Measurements from ENCODE around the gene PCDH8. TPM values are rescaled to one million over a fixed set of nuclear protein-coding genes. Genes with fewer than 3 reads are reported as not detected.

Gene PCDH8
- polyA plus RNA-seq, 2 donors, result not detected

DNA sequence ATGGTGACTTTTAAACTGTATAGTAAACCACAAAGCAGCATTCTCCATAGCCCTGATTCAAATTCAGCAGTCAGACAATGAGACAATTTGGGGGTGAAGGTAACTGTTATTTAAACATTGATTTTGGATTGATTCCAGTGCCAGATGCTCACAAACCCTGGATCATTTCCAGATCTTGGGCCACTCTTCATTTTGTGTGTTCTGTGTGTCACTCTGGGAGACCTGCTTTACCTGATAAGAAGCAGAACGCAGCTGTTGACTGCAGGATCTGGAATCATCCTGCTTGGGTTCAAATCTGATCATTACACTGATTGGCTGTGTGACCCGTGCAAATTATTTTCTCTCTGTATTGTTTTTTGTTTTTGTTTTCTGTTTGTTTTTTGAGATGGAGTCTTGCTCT lies 4.0 kb upstream of the PCDH8 start:
- Histone ChIP-seq H3K36me3 (ENCODE audit: control insufficient read depth in 2 of 2, insufficient read depth in 2 of 2, low read length in 1 of 2) (no peaks in the 10 kb centered on the region), H3K9me3 (ENCODE audit: control insufficient read depth in 2 of 2, insufficient read depth in 1 of 2, low read depth in 1 of 2, low read length in 1 of 2) (peaks cover 0 to 13% of the 10 kb centered on the region in 2 donors), H3K27ac (ENCODE audit: low read depth in 2 of 2, low read length in 1 of 2) (no peak overlapping the region), H3K4me1 (ENCODE audit: control insufficient read depth in 2 of 2, insufficient read depth in 2 of 2, low read length in 1 of 2) (peaks cover 0 to 10% of the 10 kb centered on the region in 2 donors), H3K4me3 (ENCODE audit: low read depth in 1 of 2, low read length in 2 of 2) (no peak overlapping the region), H3K27me3 (ENCODE audit: control insufficient read depth in 1 of 2, insufficient read depth in 2 of 2, low read length in 2 of 2) (peaks cover 9 to 26% of the 10 kb centered on the region in 2 donors)
- 58 to 75% methylated on average over 2 of the region's 2 CpGs for WGBS, 2 donors

DNA sequence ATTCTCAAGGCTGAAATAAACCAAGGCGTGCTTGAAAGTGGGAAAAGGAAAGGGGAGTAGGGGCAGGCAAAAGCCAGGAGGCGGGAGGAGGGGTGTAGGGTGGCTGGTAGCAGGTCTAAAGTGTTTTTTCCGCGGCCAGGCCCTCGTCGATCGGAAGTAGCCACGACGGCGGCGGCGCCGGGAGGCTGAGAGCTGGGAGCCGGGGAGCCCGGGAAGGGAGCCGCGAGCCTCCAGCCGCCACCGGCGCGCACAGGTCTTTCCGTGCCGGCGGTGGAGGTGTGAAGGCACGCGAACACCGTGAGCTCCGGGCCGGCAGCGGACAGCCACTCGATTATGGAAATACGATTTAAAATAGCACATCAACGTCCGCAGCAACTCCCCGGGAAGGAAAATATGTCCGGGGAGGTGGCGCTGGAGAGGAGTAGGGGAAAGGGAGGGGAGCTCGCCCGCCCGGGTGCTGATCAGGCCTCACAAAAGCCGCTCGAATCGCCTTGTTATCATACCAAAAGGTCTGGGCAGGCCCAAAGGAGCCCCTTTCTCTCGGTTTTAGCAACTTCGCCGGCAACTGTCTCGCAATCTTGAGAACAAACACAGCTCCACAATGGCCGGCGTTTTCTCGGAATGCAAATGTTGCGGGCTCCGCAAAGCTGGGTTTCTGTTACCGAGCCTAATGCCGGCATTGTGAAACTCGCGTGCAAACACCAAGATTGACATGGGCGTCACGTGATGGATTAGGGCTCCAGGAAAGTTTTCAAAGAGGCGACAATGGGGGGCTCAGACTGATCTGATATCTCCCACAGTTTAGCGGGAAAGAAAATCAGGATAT lies 2.9 kb upstream of the PCDH8 start:
- 1 to 2% methylated on average over 60 of the region's 60 CpGs for WGBS, 2 donors
- H3K27ac ChIP-seq (ENCODE audit: low read depth in 2 of 2, low read length in 1 of 2), result peak overlapping the region; percentile 13 to 44

DNA sequence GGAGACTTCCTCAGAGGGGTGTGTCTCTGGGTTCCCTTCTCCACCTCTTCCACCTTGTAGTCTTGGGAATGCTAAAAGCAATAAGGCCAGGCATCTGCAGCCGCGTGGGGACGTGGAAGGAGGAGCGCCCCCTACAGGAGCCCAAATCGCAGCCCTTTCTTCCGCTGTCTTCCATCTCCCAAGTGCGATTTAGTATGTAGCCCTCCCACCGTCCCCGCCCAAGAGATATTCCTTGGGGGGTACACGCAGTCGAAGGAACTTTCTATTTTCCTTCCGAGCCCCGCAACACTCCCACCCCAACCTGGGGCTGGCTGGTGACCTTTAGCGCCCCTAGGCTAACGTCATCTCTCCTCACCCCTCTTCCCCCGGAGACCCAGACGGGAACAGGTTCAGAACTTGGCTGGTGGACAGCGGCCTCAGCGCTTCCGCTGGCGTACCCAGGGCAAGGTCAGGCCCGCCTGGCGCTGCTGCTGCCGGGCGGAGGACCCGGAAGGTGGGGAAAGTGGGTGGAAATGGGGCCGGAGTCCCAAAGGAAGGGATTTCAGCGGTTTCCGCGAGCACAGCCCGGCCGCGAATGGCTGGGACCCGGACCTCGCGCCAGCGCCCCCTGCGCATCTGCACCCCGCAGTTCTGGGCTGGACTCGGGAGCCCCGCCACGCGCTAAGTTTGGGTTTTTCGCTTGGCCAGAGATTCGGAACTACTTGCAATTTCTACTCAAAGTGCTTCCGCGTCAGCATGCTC lies 2.1 kb upstream of the PCDH8 start:
- H3K4me1 ChIP-seq (ENCODE audit: control insufficient read depth in 2 of 2, insufficient read depth in 2 of 2, low read length in 1 of 2), result peaks cover 4 to 22% of the 10 kb centered on the region in 2 donors
- H3K27ac ChIP-seq (ENCODE audit: low read depth in 2 of 2, low read length in 1 of 2), result peak overlapping the region in 1 of 2 donors; percentile 13
- WGBS, 2 donors, result 1 to 2% methylated on average over 47 of the region's 47 CpGs
- H3K9me3 ChIP-seq (ENCODE audit: control insufficient read depth in 2 of 2, insufficient read depth in 1 of 2, low read depth in 1 of 2, low read length in 1 of 2), result peaks cover 0 to 28% of the 10 kb centered on the region in 2 donors
- no peaks in the 10 kb centered on the region for H3K36me3 ChIP-seq (ENCODE audit: control insufficient read depth in 2 of 2, insufficient read depth in 2 of 2, low read length in 1 of 2)
- peaks cover 12 to 38% of the 10 kb centered on the region in 2 donors for H3K27me3 ChIP-seq (ENCODE audit: control insufficient read depth in 1 of 2, insufficient read depth in 2 of 2, low read length in 2 of 2)
- H3K4me3 ChIP-seq (ENCODE audit: low read depth in 1 of 2, low read length in 2 of 2), result peak overlapping the region; percentile 62 to 77

More for the DNA sequence above, 2.9 kb upstream of the PCDH8 start:
- H3K27me3 ChIP-seq (ENCODE audit: control insufficient read depth in 1 of 2, insufficient read depth in 2 of 2, low read length in 2 of 2), result peaks cover 9 to 37% of the 10 kb centered on the region in 2 donors
- H3K36me3 ChIP-seq (ENCODE audit: control insufficient read depth in 2 of 2, insufficient read depth in 2 of 2, low read length in 1 of 2), result no peaks in the 10 kb centered on the region
- H3K9me3 ChIP-seq (ENCODE audit: control insufficient read depth in 2 of 2, insufficient read depth in 1 of 2, low read depth in 1 of 2, low read length in 1 of 2), result peaks cover 0 to 24% of the 10 kb centered on the region in 2 donors
- peak overlapping the region; percentile 62 to 77 for H3K4me3 ChIP-seq (ENCODE audit: low read depth in 1 of 2, low read length in 2 of 2)
- H3K4me1 ChIP-seq (ENCODE audit: control insufficient read depth in 2 of 2, insufficient read depth in 2 of 2, low read length in 1 of 2), result peaks cover 4 to 18% of the 10 kb centered on the region in 2 donors

DNA sequence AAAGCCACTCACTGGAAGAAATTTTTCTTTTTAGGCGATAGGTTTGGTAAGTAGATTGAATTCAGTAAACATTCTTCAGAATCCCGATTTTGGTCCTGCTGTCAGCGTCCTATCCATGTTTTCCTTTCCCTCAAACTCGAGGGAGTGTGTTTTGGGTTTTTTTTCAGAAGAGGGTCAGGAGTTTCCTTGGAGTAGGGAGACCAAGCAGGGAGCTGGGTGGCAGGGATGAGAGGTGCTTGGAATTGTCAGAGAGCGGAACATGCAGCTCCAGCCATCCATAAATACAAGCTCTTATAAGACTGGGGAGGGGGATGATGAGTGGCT lies 1.6 kb upstream of the PCDH8 start:
- Histone ChIP-seq H3K4me1 (ENCODE audit: control insufficient read depth in 2 of 2, insufficient read depth in 2 of 2, low read length in 1 of 2) (peaks cover 4 to 22% of the 10 kb centered on the region in 2 donors), H3K9me3 (ENCODE audit: control insufficient read depth in 2 of 2, insufficient read depth in 1 of 2, low read depth in 1 of 2, low read length in 1 of 2) (peaks cover 0 to 28% of the 10 kb centered on the region in 2 donors), H3K36me3 (ENCODE audit: control insufficient read depth in 2 of 2, insufficient read depth in 2 of 2, low read length in 1 of 2) (no peaks in the 10 kb centered on the region), H3K27me3 (ENCODE audit: control insufficient read depth in 1 of 2, insufficient read depth in 2 of 2, low read length in 2 of 2) (peaks cover 14 to 38% of the 10 kb centered on the region in 2 donors), H3K27ac (ENCODE audit: low read depth in 2 of 2, low read length in 1 of 2) (no peak overlapping the region), H3K4me3 (ENCODE audit: low read depth in 1 of 2, low read length in 2 of 2) (no peak overlapping the region)
- WGBS, 2 donors, result 4 to 9% methylated on average over 5 of the region's 5 CpGs

DNA sequence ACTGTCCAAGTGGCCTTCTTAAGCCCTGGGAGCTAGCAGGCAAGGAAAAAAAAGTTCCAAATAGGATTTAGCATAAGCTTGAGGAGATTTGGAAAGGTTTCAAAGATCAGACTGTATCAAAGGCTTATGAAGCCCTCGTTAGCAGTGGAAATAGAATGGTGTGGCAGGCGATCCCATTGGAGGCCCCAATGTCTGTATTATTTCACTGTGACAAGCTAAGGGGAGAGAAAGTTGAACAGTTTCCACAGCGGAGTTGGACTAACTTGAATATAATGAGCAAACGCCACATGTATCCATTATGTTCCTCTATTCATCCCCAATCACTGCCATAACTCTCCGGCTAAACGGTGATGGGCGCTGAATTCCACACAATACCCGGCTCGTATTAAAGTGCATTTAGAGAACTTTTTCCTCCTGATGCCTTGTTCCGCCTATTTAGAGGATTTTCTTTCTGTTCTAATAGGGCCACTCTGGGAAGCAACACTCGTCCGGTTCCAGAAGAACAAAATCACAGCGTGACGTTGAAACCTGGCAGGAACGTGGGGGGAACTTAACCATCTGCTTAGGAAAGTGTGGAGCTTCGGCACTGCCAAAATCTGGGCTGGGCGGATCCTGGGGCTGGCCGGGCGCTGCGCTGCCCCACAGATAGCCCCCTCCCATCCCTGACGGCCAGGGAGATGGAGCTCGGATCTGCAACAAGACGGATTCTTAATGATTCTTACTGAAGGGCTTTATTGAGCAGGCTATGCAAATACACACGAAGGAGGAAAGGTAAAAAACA lies 1.0 kb upstream of the PCDH8 start:
- Histone ChIP-seq H3K9me3 (ENCODE audit: control insufficient read depth in 2 of 2, insufficient read depth in 1 of 2, low read depth in 1 of 2, low read length in 1 of 2) (peaks cover 0 to 28% of the 10 kb centered on the region in 2 donors), H3K36me3 (ENCODE audit: control insufficient read depth in 2 of 2, insufficient read depth in 2 of 2, low read length in 1 of 2) (no peaks in the 10 kb centered on the region), H3K4me1 (ENCODE audit: control insufficient read depth in 2 of 2, insufficient read depth in 2 of 2, low read length in 1 of 2) (peaks cover 4 to 22% of the 10 kb centered on the region in 2 donors), H3K4me3 (ENCODE audit: low read depth in 1 of 2, low read length in 2 of 2) (no peak overlapping the region), H3K27me3 (ENCODE audit: control insufficient read depth in 1 of 2, insufficient read depth in 2 of 2, low read length in 2 of 2) (peaks cover 20 to 38% of the 10 kb centered on the region in 2 donors), H3K27ac (ENCODE audit: low read depth in 2 of 2, low read length in 1 of 2) (no peak overlapping the region)
- WGBS, 2 donors, result 8 to 9% methylated on average over 24 of the region's 24 CpGs

DNA sequence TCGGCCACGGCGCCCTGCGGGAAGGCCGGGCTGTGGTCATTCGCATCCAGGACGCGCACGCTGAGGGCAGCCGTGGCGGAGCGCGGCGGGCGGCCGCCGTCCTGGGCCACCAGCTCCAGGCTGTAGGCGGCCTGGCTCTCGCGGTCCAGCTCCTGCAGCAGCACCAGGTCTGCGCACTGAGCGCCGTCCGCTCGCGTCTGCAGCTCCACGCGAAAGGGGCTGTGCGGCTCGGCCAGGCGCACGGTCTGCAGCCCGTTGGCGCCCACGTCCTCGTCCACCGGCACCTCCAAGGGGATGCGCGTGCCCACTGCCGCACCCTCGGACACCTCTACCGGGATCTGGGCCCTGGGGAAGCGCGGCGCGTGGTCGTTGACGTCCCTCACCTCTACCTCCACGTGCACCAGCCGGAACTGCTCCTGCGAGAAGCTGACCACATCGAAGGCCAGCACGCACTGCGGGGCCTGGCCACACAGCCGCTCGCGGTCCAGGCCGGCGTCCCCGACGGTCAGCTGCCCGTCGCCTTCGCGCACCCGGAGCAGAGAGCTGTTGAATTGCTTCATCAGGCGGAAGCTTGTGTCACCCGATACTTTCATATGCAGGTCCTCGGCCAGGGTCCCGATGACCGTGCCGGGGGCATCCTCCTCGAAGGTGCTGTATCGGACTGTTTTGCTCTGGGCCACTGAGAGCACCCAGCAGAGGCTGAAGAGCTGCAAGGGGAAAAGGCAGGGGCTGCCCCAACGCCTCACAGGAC lies 583 bp downstream of the PCDH8 start:
- Histone ChIP-seq H3K4me3 (ENCODE audit: low read depth in 1 of 2, low read length in 2 of 2) (peak overlapping the region in 1 of 2 donors; percentile 10), H3K27ac (ENCODE audit: low read depth in 2 of 2, low read length in 1 of 2) (no peak overlapping the region), H3K27me3 (ENCODE audit: control insufficient read depth in 1 of 2, insufficient read depth in 2 of 2, low read length in 2 of 2) (peaks cover 21 to 38% of the 10 kb centered on the region in 2 donors), H3K36me3 (ENCODE audit: control insufficient read depth in 2 of 2, insufficient read depth in 2 of 2, low read length in 1 of 2) (no peaks in the 10 kb centered on the region), H3K9me3 (ENCODE audit: control insufficient read depth in 2 of 2, insufficient read depth in 1 of 2, low read depth in 1 of 2, low read length in 1 of 2) (peaks cover 0 to 28% of the 10 kb centered on the region in 2 donors), H3K4me1 (ENCODE audit: control insufficient read depth in 2 of 2, insufficient read depth in 2 of 2, low read length in 1 of 2) (peaks cover 4 to 22% of the 10 kb centered on the region in 2 donors)
- 19 to 22% methylated on average over 57 to 75 of the region's 75 CpGs for WGBS, 2 donors

DNA sequence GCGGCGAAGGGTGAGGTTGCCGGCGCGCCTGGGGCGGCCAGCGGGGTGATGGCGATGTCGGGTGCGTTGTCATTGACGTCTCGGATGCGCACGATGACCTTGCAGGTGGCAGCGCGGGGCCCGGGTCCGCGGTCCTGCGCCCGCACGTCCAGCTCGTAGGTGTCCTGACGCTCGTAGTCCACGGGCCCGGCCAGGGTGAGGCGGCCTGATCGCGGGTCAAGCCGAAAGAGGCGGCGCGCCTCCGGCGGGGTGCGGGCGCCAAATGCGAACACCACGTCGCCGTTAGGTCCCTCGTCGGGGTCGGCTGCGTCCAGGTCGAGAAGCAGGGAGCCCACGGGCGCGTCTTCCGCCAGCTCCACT lies 1.1 kb downstream of the PCDH8 start:
- peaks cover 4 to 22% of the 10 kb centered on the region in 2 donors for H3K4me1 ChIP-seq (ENCODE audit: control insufficient read depth in 2 of 2, insufficient read depth in 2 of 2, low read length in 1 of 2)
- peaks cover 21 to 38% of the 10 kb centered on the region in 2 donors for H3K27me3 ChIP-seq (ENCODE audit: control insufficient read depth in 1 of 2, insufficient read depth in 2 of 2, low read length in 2 of 2)
- peaks cover 0 to 28% of the 10 kb centered on the region in 2 donors for H3K9me3 ChIP-seq (ENCODE audit: control insufficient read depth in 2 of 2, insufficient read depth in 1 of 2, low read depth in 1 of 2, low read length in 1 of 2)
- no peak overlapping the region for H3K27ac ChIP-seq (ENCODE audit: low read depth in 2 of 2, low read length in 1 of 2)
- H3K4me3 ChIP-seq (ENCODE audit: low read depth in 1 of 2, low read length in 2 of 2), result no peak overlapping the region
- 16 to 20% methylated on average over 49 to 51 of the region's 51 CpGs for WGBS, 2 donors
- H3K36me3 ChIP-seq (ENCODE audit: control insufficient read depth in 2 of 2, insufficient read depth in 2 of 2, low read length in 1 of 2), result no peaks in the 10 kb centered on the region

DNA sequence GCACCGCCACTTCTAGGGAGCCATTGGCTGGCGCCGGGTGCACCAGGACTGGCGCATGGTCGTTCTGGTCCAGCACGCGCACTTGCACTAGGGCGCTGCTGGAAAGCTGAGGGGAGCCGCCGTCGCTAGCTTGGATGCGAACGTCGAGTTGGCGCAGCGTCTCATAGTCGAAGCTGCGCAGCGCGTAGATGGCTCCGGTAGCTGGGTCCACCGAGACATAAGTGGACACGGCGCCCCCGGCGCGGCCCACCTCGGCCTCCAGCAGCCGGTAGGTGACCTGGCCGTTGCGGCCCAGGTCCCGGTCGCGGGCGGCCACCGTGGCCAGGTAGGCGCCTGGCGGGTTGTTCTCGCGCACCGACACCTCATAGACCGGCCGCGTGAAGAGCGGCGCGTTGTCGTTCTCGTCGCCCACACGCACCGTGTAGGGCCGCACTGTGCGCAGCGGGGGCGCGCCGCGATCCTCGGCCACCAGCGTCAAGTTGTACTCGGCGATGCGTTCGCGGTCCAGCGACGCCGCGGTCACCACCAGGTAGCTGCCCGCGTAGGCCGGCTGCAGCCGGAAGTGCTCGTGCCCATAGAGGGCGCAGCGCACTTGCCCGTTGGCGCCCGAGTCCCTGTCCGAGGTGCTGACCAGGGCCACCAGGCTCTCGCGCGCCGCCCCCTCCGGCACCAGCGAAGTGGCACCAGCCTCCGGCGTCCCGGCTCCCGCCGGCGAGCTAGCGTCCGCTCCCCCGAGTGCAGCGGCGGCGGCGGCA lies 1.7 kb downstream of the PCDH8 start:
- Histone ChIP-seq H3K36me3 (ENCODE audit: control insufficient read depth in 2 of 2, insufficient read depth in 2 of 2, low read length in 1 of 2) (no peaks in the 10 kb centered on the region), H3K9me3 (ENCODE audit: control insufficient read depth in 2 of 2, insufficient read depth in 1 of 2, low read depth in 1 of 2, low read length in 1 of 2) (peaks cover 0 to 28% of the 10 kb centered on the region in 2 donors), H3K4me1 (ENCODE audit: control insufficient read depth in 2 of 2, insufficient read depth in 2 of 2, low read length in 1 of 2) (peaks cover 4 to 22% of the 10 kb centered on the region in 2 donors), H3K27me3 (ENCODE audit: control insufficient read depth in 1 of 2, insufficient read depth in 2 of 2, low read length in 2 of 2) (peaks cover 21 to 38% of the 10 kb centered on the region in 2 donors), H3K27ac (ENCODE audit: low read depth in 2 of 2, low read length in 1 of 2) (no peak overlapping the region), H3K4me3 (ENCODE audit: low read depth in 1 of 2, low read length in 2 of 2) (no peak overlapping the region)
- 11 to 16% methylated on average over 70 to 100 of the region's 100 CpGs for WGBS, 2 donors

Measured in esophagus (tissue), 2 donors.